HepG2 (cell line): Measurements from ENCODE around the gene STEAP3. TPM values are rescaled to one million over a fixed set of nuclear protein-coding genes. Genes with fewer than 3 reads are reported as not detected.

Experiments
- ATAC-seq: fragments of 200-7000 bp; cut with Tn5 transposase; 3 replicates; pipeline ENCODE4 v1.9.1; 2020; ENCODE audit warnings: mild to moderate bottlenecking, moderate library complexity
- BruUV-seq: library from RNA; stranded (reverse); fragments of 400-500 nt; replicated peaks from 2 replicates; lab custom pipeline; 2021; lab: Mats Ljungman, UMichigan
- CTCF ChIA-PET: fragments of 300-600 bp; formaldehyde crosslinking; extraction: SDS; loops from one replicate; lab custom pipeline; 2021; ENCODE audit warnings: low total read pairs, inconsistent platforms, low intra/inter-chr PET ratio; lab: Yijun Ruan, JAX
- POLR2A ChIA-PET: fragments of 350-600 bp; sonication (Branson Sonifier 250); formaldehyde crosslinking; loops from one replicate; lab custom pipeline; 2020; ENCODE audit warnings: antibody characterized with exemption, inconsistent platforms; lab: Yijun Ruan, JAX
- DNase-seq: peaks from one replicate; pipeline ENCODE4 v3.0.0-alpha.2; 2015; ENCODE audit warnings: low spot score
- FAIRE-seq: peaks from 3 replicates; lab custom pipeline; 2011; peaks lifted over from hg19 to GRCh38; lab: Jason Lieb, UNC
- H2AFZ ChIP-seq: one replicate; pipeline ENCODE4 v1.6.1; 2011; ENCODE audit warnings: low read length, inconsistent platforms
- H3K27ac ChIP-seq: fragments of 300-600 bp; 3 replicates; pipeline ENCODE4 v1.8.0; 2011; ENCODE audit warnings: mixed run types, mild to moderate bottlenecking, mixed read lengths, low read length, inconsistent platforms; ENCODE audit not compliant: insufficient read depth; ENCODE audit errors: extremely low read length
- H3K27me3 ChIP-seq, 2 experiments: fragments of 200-600 bp in 1 of 2; 2 replicates in 1 of 2; 3 replicates in 1 of 2; pipeline versions ENCODE4 v1.6.0 to v1.8.0; 2011; ENCODE audit warnings: low read length in 2 of 2, mild to moderate bottlenecking in 2 of 2, moderate library complexity in 2 of 2, inconsistent platforms in 1 of 2; ENCODE audit not compliant: insufficient read depth in 2 of 2, control insufficient read depth in 1 of 2
- H3K36me3 ChIP-seq, 2 experiments: fragments of 200-600 bp in 1 of 2; replicated peaks in 1 of 2; 2 replicates in 1 of 2; 3 replicates in 1 of 2; pipeline versions ENCODE4 v1.5.1 to v1.8.0; 2011; ENCODE audit warnings: low read length in 2 of 2, inconsistent platforms in 1 of 2; ENCODE audit not compliant: insufficient read depth in 2 of 2, control insufficient read depth in 1 of 2
- H3K4me1 ChIP-seq: 2 replicates; pipeline ENCODE4 v1.5.1; 2012; ENCODE audit warnings: low read length, inconsistent platforms; ENCODE audit not compliant: insufficient read depth
- H3K4me2 ChIP-seq: 2 replicates; pipeline ENCODE4 v1.6.0; 2011; ENCODE audit warnings: low read depth, low read length, inconsistent platforms
- H3K4me3 ChIP-seq, 3 experiments: fragments of 200-600 bp in 1 of 3; sonication (generic), shearing (Covaris generic) in 1 of 3; replicated peaks in 1 of 3; 2 replicates each; pipeline ENCODE4 v1.5.1; 2011 to 2016; ENCODE audit warnings: low read length in 3 of 3, inconsistent platforms in 2 of 3, low read depth in 2 of 3, mild to moderate bottlenecking in 2 of 3, control low read depth in 1 of 3, mixed read lengths in 1 of 3; ENCODE audit not compliant: insufficient read depth in 1 of 3
- H3K79me2 ChIP-seq: one replicate; pipeline ENCODE4 v1.6.1; 2011; ENCODE audit warnings: low read length, inconsistent platforms; ENCODE audit not compliant: insufficient read depth
- H3K9ac ChIP-seq: 2 replicates; pipeline ENCODE4 v1.6.0; 2011; ENCODE audit warnings: mild to moderate bottlenecking, low read depth, low read length, inconsistent platforms; ENCODE audit not compliant: insufficient read depth
- H3K9me3 ChIP-seq: 2 replicates; pipeline ENCODE4 v1.5.1; 2012; ENCODE audit warnings: mild to moderate bottlenecking, low read length
- H4K20me1 ChIP-seq: 2 replicates; pipeline ENCODE4 v1.6.0; 2011; ENCODE audit warnings: inconsistent platforms, mild to moderate bottlenecking, low read length, moderate library complexity; ENCODE audit not compliant: insufficient read depth
- BCL6 ChIP-seq: IDR thresholded peaks from 2 replicates; pipeline ENCODE4 v1.6.1; 2016; ENCODE audit warnings: missing genetic modification reagents, missing compliant biosample characterization
- GABPB1 ChIP-seq: IDR thresholded peaks from 2 replicates; pipeline ENCODE4 v1.6.1; 2016; ENCODE audit warnings: mild to moderate bottlenecking, missing genetic modification reagents, moderate library complexity, missing compliant biosample characterization
- MYNN ChIP-seq: sonication (generic); formaldehyde crosslinking; IDR thresholded peaks from 2 replicates; pipeline ENCODE4 v1.4.0; 2020; ENCODE audit warnings: mild to moderate bottlenecking, low read depth, missing genetic modification reagents
- NFYC ChIP-seq: IDR thresholded peaks from 2 replicates; pipeline ENCODE4 v1.6.1; 2016; ENCODE audit warnings: missing genetic modification reagents, missing compliant biosample characterization
- PHF21A ChIP-seq: sonication (generic); formaldehyde crosslinking; IDR thresholded peaks from 2 replicates; pipeline ENCODE4 v1.5.0; 2020; ENCODE audit warnings: mild to moderate bottlenecking, missing genetic modification reagents
- SIN3A ChIP-seq: IDR thresholded peaks from 2 replicates; pipeline ENCODE4 v1.6.1; 2011; ENCODE audit warnings: low read depth, mild to moderate bottlenecking, control low read depth, low read length, borderline replicate concordance
- ZNF101 ChIP-seq: sonication (generic); formaldehyde crosslinking; IDR thresholded peaks from 2 replicates; pipeline ENCODE4 v1.4.0; 2020; ENCODE audit warnings: mild to moderate bottlenecking, low read depth, missing genetic modification reagents, borderline replicate concordance
- ZNF292 ChIP-seq: sonication (generic); formaldehyde crosslinking; IDR thresholded peaks from 2 replicates; pipeline ENCODE4 v1.8.1; 2022; ENCODE audit warnings: mild to moderate bottlenecking, low read depth, missing genetic modification reagents, borderline replicate concordance
- ZNF83 ChIP-seq: sonication (generic); formaldehyde crosslinking; IDR thresholded peaks from 2 replicates; pipeline ENCODE4 v1.4.0; 2020; ENCODE audit warnings: missing genetic modification reagents, mild to moderate bottlenecking, borderline replicate concordance
- WGBS: methylation state at CpG from one replicate; pipeline ENCODE4 v1.1.6; 2017; ENCODE audit warnings: low lambda C conversion rate; 5-methylcytosine and 5-hydroxymethylcytosine counted together
- in situ Hi-C: cut with HindIII; loops from 2 replicates; pipeline ENCODE4 v1.10.0; 2017; ENCODE audit warnings: low pct_unique_long_range_greater_than_20kb; ENCODE audit not compliant: extremely low pct_ligation_motif_present
- intact Hi-C: fragments of 100-400 bp; cut with micrococcal nuclease; formaldehyde crosslinking; loops from one replicate; pipeline ENCODE4 v1.10.0; 2022; ENCODE audit not compliant: unreplicated experiment
- polyA plus RNA-seq, 8 experiments: library from polyadenylated mRNA; depleted of rRNA in 3 of 8; stranded (reverse) in 7 of 8; unstranded in 1 of 8; fragments of >200 nt; fragmentation: Illumina TruSeq in 4 of 8; extraction: Trizol in 4 of 8; gene quantifications; 2 replicates each; pipeline versions ENCODE4 v1.2.1 to v1.2.3, GENCODE V29; 2011 to 2016; ENCODE audit warnings: low read depth in 4 of 8, missing spikeins in 1 of 8, mixed read lengths in 1 of 8; ENCODE audit not compliant: insufficient read depth in 1 of 8
- total RNA-seq, 5 experiments: library from RNA; depleted of rRNA; stranded (reverse); fragments of >200 nt; fragmentation: Illumina TruSeq; extraction: Trizol; gene quantifications; 2 replicates each; pipeline ENCODE4 v1.2.3, GENCODE V29; 2016; ENCODE audit warnings: low read depth in 1 of 5
- TF ChIP-seq, protein P1 (sequence below): IDR thresholded peaks from 2 replicates; pipeline ENCODE4 v1.6.1; 2016; ENCODE audit warnings: missing genetic modification reagents, missing compliant biosample characterization
- TF ChIP-seq, protein P2 (sequence below): IDR thresholded peaks from 2 replicates; pipeline ENCODE4 v1.6.1; 2016; ENCODE audit warnings: mild to moderate bottlenecking

The STEAP3 gene
- total and polyA plus RNA-seq, 2 of the 13 experiments (the other 11 are each of a cell fraction or from before 2014, with no cell fraction given) = 7.3 to 21.1 TPM

DNA sequence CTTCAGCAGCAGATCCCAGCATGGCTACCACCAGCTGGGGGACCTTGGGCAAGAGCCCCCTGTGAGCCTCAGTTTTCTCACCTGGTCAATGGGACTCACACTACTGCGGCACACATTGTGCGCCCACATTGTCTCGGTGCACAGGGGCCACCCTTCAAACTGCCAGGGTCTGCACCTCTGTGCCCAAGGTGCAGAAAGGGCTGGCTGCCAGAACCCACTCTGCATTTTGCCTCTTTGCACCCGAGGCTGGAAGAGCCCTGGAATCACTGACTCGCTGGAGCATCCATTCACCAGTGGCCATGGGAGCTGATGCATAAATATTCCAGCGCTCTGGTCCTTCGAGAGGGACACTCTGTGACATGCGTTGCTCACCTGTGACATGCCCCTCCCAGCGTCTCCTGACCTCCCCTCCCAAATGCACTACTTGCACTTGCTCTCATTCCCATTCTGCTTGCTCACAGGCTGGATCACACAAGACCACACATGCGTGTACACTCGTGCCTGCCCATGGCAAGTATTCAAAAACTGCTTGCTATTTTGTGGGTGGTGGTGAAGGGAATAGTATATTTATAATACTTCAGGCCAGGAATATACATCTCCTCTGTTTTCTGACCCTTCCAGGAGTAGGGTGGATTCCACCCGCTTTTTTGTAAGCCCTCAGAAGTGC lies 46.3 kb upstream of the STEAP3 start:
- in situ Hi-C loops (loop anchor here (5.0 kb wide), 1 partner anchor 295 kb away; no protein-coding TSS in a partner anchor), intact Hi-C loops (no loop called here)
- no peak overlapping the region for H3K27ac ChIP-seq
- DNase-seq (no peak), FAIRE-seq (no peak), ATAC-seq (no peak)
- no TSS peak for BruUV-seq
- H3K79me2 ChIP-seq = no peaks in the 10 kb centered on the region
- H3K4me2 ChIP-seq = no peak overlapping the region
- peaks cover 0 to 25% of the 10 kb centered on the region in 2 experiments; a peak in 2 of 5 replicates for H3K27me3 ChIP-seq
- H3K4me1 ChIP-seq = no peaks in the 10 kb centered on the region
- no peaks in the 10 kb centered on the region for H3K36me3 ChIP-seq
- no peak overlapping the region for H2AFZ ChIP-seq
- H3K4me3 ChIP-seq = no peak overlapping the region
- POLR2A ChIA-PET = no interaction called here
- CTCF ChIA-PET = no interaction called here
- no peak overlapping the region for H3K9ac ChIP-seq
- H3K9me3 ChIP-seq = no peaks in the 10 kb centered on the region
- 27% methylated on average over 12 of the region's 12 CpGs for WGBS
- TF ChIP-seq SIN3A (no peak), GABPB1 (CRISPR knock-in tag) (no peak), PHF21A (CRISPR knock-in tag) (no peak), MYNN (CRISPR knock-in tag) (no peak), ZNF101 (CRISPR knock-in tag) (no peak), BCL6 (CRISPR knock-in tag) (no peak), ZNF292 (CRISPR knock-in tag) (no peak), NFYC (no peak), ZNF83 (CRISPR knock-in tag) (no peak)
- TF ChIP-seq, protein P1, sequence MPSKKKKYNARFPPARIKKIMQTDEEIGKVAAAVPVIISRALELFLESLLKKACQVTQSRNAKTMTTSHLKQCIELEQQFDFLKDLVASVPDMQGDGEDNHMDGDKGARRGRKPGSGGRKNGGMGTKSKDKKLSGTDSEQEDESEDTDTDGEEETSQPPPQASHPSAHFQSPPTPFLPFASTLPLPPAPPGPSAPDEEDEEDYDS (CRISPR knock-in tag) = no peak
- TF ChIP-seq, protein P2, sequence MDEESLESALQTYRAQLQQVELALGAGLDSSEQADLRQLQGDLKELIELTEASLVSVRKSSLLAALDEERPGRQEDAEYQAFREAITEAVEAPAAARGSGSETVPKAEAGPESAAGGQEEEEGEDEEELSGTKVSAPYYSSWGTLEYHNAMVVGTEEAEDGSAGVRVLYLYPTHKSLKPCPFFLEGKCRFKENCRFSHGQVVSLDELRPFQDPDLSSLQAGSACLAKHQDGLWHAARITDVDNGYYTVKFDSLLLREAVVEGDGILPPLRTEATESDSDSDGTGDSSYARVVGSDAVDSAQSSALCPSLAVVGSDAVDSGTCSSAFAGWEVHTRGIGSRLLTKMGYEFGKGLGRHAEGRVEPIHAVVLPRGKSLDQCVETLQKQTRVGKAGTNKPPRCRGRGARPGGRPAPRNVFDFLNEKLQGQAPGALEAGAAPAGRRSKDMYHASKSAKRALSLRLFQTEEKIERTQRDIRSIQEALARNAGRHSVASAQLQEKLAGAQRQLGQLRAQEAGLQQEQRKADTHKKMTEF = no peak
- no peaks in the 10 kb centered on the region for H4K20me1 ChIP-seq
